ENCODE results near the gene SLCO4A1.

SLCO4A1 gene

DNA sequence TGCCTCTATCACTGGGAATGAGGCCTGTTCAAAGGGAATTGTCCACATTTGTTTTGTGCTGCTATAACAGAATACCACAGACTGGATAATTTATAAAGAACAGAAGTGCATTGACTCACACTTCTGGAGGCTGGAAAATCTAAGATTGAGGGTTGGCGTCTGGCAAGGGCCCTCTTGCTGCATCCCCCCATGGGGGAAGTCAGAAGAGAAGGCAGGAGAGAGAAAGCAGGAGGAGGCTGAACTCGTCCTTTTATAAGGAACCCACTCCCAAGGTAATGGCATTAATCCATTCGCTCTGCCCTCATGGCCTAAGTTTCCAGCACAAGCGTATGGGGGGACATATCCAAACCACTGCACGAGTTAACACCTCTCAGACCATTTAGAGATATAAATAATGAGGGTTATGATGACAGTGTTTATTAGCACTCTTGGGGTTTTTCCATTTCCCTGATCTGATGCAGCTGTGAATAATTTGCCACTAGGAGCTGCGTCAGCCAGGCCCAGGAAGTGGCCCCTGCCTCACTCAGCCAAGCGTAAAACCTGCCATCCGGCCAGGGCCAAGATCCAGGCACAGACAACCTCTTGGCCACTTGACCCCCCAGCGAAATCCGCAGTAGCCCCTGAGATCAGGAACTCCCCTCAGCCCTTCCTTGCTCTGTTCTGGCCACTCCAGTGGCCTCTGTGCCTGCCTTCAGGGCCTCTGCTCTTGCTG lies 14.2 kb upstream of the SLCO4A1 start:
- TF ChIP-seq, protein P1, sequence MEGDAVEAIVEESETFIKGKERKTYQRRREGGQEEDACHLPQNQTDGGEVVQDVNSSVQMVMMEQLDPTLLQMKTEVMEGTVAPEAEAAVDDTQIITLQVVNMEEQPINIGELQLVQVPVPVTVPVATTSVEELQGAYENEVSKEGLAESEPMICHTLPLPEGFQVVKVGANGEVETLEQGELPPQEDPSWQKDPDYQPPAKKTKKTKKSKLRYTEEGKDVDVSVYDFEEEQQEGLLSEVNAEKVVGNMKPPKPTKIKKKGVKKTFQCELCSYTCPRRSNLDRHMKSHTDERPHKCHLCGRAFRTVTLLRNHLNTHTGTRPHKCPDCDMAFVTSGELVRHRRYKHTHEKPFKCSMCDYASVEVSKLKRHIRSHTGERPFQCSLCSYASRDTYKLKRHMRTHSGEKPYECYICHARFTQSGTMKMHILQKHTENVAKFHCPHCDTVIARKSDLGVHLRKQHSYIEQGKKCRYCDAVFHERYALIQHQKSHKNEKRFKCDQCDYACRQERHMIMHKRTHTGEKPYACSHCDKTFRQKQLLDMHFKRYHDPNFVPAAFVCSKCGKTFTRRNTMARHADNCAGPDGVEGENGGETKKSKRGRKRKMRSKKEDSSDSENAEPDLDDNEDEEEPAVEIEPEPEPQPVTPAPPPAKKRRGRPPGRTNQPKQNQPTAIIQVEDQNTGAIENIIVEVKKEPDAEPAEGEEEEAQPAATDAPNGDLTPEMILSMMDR (IDR thresholded peaks at IDR 0.05; ENCODE audit: control insufficient read depth, extremely low read depth, insufficient read depth) = no peak
- no peak overlapping the region for H3K4me3 ChIP-seq (ENCODE audit: low read depth, low read length)
- DNase-seq (ENCODE audit: low read depth) = no peak

DNA sequence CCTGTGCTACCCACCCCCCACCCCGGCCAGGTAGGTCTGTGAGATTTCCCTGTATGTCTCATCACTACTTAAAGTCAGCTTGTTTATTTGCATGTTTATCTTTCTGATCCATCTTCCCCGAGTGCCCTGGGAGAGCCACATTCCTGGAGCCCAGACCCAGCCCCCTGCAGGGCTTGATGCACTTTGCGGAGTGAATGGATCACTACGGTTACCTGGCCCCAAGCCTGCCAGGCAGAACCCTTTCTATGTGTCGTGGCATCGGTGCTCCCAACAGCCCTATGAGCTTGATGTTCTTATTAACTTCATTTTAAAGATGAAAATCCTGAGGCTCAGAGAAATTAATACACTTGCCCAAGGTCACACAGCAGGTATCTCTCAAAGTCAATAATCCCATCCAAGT lies 13.6 kb upstream of the SLCO4A1 start:
- no peak for DNase-seq (ENCODE audit: low read depth)
- TF ChIP-seq, protein P1 (IDR thresholded peaks at IDR 0.05; ENCODE audit: control insufficient read depth, extremely low read depth, insufficient read depth) = no peak
- no peak overlapping the region for H3K4me3 ChIP-seq (ENCODE audit: low read depth, low read length)

DNA sequence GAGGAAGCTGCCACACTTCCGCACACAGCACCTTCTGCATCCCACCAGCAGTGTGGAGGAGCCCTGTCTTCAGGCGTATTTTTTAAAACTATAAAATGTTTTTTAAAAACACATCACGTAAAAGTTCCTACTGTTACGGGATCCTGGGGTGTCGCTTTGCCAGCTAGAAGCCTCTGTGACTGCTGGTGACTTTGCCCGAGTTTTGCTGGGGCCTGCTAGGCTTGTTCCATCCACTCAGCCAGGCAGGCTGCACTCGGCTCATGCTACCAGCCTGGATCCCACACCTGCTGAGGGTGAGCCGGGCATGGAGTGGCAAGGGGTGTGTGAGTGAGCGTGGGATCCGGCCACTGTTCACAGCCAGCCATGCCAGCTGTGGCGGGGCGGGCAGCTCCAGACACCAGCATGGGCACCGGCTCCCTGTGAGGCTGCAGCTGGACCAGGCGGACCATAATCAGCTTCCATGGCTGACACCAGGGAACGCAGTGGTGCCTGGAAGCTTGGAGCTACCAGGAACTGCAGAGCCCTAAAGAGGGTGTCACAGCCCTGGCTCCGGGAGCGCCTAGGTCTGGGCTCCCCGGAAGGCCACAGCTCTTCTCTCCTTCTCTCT lies 12.3 kb upstream of the SLCO4A1 start:
- DNase-seq (ENCODE audit: low read depth) = no peak
- H3K4me3 ChIP-seq (ENCODE audit: low read depth, low read length) = no peak overlapping the region
- TF ChIP-seq, protein P1 (IDR thresholded peaks at IDR 0.05; ENCODE audit: control insufficient read depth, extremely low read depth, insufficient read depth) = no peak

DNA sequence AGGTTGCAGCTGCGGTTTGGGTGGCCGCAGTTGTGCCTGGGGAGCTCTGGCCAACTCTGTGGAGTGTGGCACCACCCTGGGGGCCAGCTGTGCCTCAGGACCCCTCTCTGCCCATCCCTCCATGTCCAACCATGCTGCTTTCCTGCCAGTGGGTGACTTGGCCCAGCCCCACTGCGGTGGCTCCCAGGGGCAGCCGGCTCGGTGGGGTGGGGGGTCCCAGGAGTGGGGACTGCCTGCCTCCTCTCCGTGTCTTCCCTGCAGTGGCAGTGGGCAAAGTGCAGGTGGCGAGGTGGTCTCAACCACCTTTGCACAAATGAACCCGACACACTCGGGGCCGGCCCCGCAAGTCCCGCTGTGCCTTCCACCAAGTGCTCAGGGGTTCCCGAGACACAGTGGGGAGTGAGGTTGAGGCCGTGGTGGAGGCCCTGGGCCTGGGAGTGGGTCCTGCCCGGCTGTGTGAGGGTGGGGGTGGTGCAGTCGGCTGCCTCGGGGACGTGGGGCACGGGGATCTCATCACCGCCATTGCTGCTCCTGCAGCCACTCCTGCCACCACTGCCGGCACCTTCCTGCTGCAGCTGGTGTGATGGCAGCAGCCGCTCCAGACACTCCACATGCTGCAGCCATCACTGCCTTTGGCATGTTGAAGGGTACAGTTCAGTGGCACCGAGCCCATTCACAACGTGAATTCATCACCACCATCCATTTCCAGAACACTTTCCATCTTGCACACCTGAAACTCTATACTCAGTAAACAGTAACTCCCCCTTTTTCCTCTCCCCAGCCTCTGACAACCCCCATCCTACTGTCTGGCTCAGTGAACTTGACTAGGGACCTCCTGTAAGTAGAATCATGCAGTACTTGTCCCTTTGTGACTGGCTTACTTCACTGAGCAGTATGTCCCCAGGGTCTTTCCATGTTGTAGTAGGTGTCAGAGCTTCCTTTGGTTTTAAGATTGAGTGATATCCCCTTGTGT lies 10.7 kb upstream of the SLCO4A1 start:
- TF ChIP-seq, protein P1 (IDR thresholded peaks at IDR 0.05; ENCODE audit: control insufficient read depth, extremely low read depth, insufficient read depth) = no peak
- H3K4me3 ChIP-seq (ENCODE audit: low read depth, low read length) = no peak overlapping the region
- no peak for DNase-seq (ENCODE audit: low read depth)

DNA sequence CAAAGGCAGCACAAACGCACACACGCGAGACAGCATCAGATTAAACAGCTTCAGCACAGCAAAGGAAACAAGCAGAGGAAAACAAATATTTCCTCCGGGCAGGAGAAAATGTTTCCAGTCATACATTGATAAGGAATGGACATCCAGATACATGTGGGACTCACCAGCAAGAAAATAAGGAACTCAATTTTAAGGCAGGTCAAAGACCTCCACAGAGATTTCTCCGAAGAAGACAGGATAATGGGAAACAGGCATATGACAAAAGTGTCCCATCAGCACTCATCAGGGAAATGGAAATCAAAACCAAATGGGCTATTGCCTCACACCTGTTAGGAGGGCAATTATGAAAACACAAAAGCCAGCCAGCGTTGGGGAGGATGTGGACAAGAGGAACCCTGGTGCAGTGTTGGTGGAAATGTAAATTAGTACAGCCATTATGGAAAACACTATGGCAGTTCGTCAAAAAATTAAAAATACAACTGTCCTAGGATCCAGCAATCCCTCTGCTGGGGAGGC lies 9.7 kb upstream of the SLCO4A1 start:
- DNase-seq (ENCODE audit: low read depth) = no peak
- TF ChIP-seq, protein P1 (IDR thresholded peaks at IDR 0.05; ENCODE audit: control insufficient read depth, extremely low read depth, insufficient read depth) = no peak
- H3K4me3 ChIP-seq (ENCODE audit: low read depth, low read length) = no peak overlapping the region

DNA sequence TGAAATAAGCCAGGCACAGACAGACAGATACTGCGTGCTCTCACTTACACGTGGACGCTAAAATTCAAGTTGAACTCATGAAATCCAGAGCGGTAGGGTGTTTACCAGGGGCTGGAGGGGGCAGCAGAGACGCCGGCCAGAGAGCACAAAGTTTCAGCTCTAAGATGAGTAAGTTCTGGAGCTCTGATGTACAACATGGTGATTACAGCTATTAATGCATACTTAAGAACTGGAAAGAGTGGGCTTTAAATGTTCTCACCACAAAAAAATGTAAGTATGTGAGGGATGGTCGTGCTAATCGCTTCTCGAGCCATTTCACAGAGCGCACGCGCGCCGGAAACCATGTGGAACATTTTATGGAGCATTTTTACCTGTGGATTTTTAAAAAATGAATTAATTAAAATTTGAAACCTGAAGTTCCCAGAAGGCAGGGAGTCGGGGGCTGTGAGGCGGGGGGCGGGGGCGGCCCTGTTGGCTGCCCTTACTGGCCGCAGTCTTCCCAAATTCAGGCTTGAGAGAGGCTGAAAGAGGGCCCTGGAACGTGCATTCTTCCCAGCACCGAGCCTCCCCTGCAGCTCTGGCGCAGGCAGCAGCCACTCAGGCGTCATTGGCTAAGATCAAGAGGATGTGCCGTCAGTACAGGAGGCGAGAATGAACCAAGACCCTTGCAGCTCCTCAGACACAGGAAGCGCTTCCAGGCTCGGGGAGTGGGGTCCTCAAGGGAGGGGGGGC lies 8.5 kb upstream of the SLCO4A1 start:
- TF ChIP-seq, protein P1 (IDR thresholded peaks at IDR 0.05; ENCODE audit: control insufficient read depth, extremely low read depth, insufficient read depth) = no peak

More for the DNA sequence above, 8.5 kb upstream of the SLCO4A1 start:
- no peak for DNase-seq (ENCODE audit: low read depth)
- no peak overlapping the region for H3K4me3 ChIP-seq (ENCODE audit: low read depth, low read length)

Measured in LNCaP clone FGC (cell line).